Transverse colon (tissue), 4 donors: ENCODE measurements around the gene APLP2. TPM values are rescaled to one million over a fixed set of nuclear protein-coding genes. Genes with fewer than 3 reads are reported as not detected.

ENCODE experiments used
- DNase-seq: peaks from one replicate; pipeline ENCODE4 v3.0.0-alpha.2; 2019
- H3K27ac ChIP-seq, 4 donors: fragments of 200-600 bp; sonication (generic); 2 replicates each; pipeline ENCODE4 v1.5.1; 2016 to 2018; ENCODE audit warnings: inconsistent platforms in 4 of 4
- H3K27me3 ChIP-seq: fragments of 200-600 bp; sonication (generic); 2 replicates; pipeline ENCODE4 v1.5.1; 2017; ENCODE audit warnings: inconsistent platforms
- H3K36me3 ChIP-seq, 4 donors: fragments of 200-600 bp; sonication (generic); 2 replicates each; pipeline ENCODE4 v1.5.1; 2017 to 2019; ENCODE audit warnings: inconsistent platforms in 4 of 4
- H3K4me1 ChIP-seq, 4 donors: fragments of 200-600 bp; sonication (generic); 2 replicates each; pipeline ENCODE4 v1.5.1; 2017 to 2020; ENCODE audit warnings: inconsistent platforms in 4 of 4
- H3K4me3 ChIP-seq, 4 donors: fragments of 200-600 bp; sonication (generic); 1 replicate in 1 of 4; 2 replicates in 3 of 4; pipeline versions ENCODE4 v1.5.1 to v1.6.1; 2017 to 2019; ENCODE audit warnings: inconsistent platforms in 4 of 4
- H3K9me3 ChIP-seq, 2 donors: fragments of 200-600 bp; sonication (generic); 2 replicates each; pipeline ENCODE4 v1.5.1; 2017 to 2019; ENCODE audit warnings: inconsistent platforms in 2 of 2
- CTCF ChIP-seq, 5 experiments: fragments of 200-600 bp in 3 of 5; fragments of 450-650 bp in 2 of 5; sonication (generic) in 3 of 5; IDR thresholded peaks; 1 replicate in 2 of 5; 2 replicates in 3 of 5; pipeline ENCODE4 v1.5.1; 2016 to 2017; ENCODE audit warnings: antibody characterized with exemption in 5 of 5, inconsistent platforms in 3 of 5, mild to moderate bottlenecking in 2 of 5, moderate library complexity in 1 of 5
- EP300 ChIP-seq: sonication (generic); formaldehyde crosslinking; IDR thresholded peaks from one replicate; pipeline ENCODE4 v1.6.1; 2017; ENCODE audit warnings: antibody characterized with exemption, low read depth
- POLR2A ChIP-seq: fragments of 450-650 bp; IDR thresholded peaks from one replicate; pipeline ENCODE4 v1.6.1; 2016; ENCODE audit warnings: antibody characterized with exemption, mild to moderate bottlenecking, moderate library complexity
- POLR2AphosphoS5 ChIP-seq, 3 donors: sonication (generic); formaldehyde crosslinking; IDR thresholded peaks; one replicate each; pipeline ENCODE4 v1.6.1; 2016; ENCODE audit warnings: antibody characterized with exemption in 3 of 3
- WGBS, 2 donors: methylation state at CpG; one replicate each; pipeline ENCODE4 v1.1.5; 2018; ENCODE audit warnings: low coverage in 1 of 2; 5-methylcytosine and 5-hydroxymethylcytosine counted together
- in situ Hi-C, 4 donors: fragments of 200-750 bp; cut with MboI; loops; one replicate each; pipeline versions ENCODE4 v1.15.0 to v1.15.1; 2017; ENCODE audit warnings: low sequenced_read_pairs in 3 of 4, low pct_ligation_motif_present in 1 of 4, low pct_unique_long_range_greater_than_20kb in 1 of 4
- intact Hi-C: fragments of 100-400 bp; cut with DNase I; formaldehyde crosslinking; loops from one replicate; pipeline ENCODE4 v1.15.1; 2023; ENCODE audit warnings: low total_unique reads
- total RNA-seq, 4 donors: library from RNA; depleted of rRNA; stranded (reverse); fragments of >200 nt; gene quantifications; one replicate each; pipeline ENCODE4 v1.1.0, GENCODE V29; 2016

Gene APLP2
- total RNA-seq, 4 donors from 2014 or later = 191 to 618 (median 396) TPM

- no peak overlapping the region for H3K4me3 ChIP-seq
These were observed 17.1 kb upstream of the APLP2 start for GRCh38 chr11:130052567-130052966.

GRCh38 chr11:130054966-130055365, 14.7 kb upstream of the APLP2 start:
- H3K4me1 ChIP-seq = peaks cover 0 to 18% (median 4%) of the 10 kb centered on the region in 4 donors
- H3K9me3 ChIP-seq = no peaks in the 10 kb centered on the region
- no peaks in the 10 kb centered on the region for H3K27me3 ChIP-seq
- DNase-seq = no peak
- intact Hi-C loops (no loop called here), in situ Hi-C loops (no loop called here)
- no peak overlapping the region for H3K27ac ChIP-seq
- WGBS, 2 donors = 48 to 80% methylated on average over 1 to 2 of the region's 2 CpGs
- no peaks in the 10 kb centered on the region for H3K36me3 ChIP-seq
- no peak overlapping the region for H3K4me3 ChIP-seq
- TF ChIP-seq POLR2AphosphoS5 (IDR thresholded peaks at IDR 0.05) = no peak
- TF ChIP-seq CTCF (IDR thresholded peaks at IDR 0.05) = no peak
- no peak for TF ChIP-seq EP300
- TF ChIP-seq POLR2A = no peak

More at GRCh38 chr11:130052567-130052966, 17.1 kb upstream of the APLP2 start:
- intact Hi-C loops (no loop called here), in situ Hi-C loops (no loop called here)
- peaks cover 0 to 25% (median 4%) of the 10 kb centered on the region in 4 donors for H3K4me1 ChIP-seq
- TF ChIP-seq CTCF (IDR thresholded peaks at IDR 0.05) (no peak), EP300 (no peak)
- no peaks in the 10 kb centered on the region for H3K27me3 ChIP-seq
- 74 to 92% methylated on average over 3 of the region's 3 CpGs for WGBS, 2 donors
- H3K27ac ChIP-seq = no peak overlapping the region
- no peaks in the 10 kb centered on the region for H3K36me3 ChIP-seq
- no peak for DNase-seq
- no peaks in the 10 kb centered on the region for H3K9me3 ChIP-seq

GRCh38 chr11:130055617-130056016, 14.1 kb upstream of the APLP2 start:
- Histone ChIP-seq H3K36me3 (no peaks in the 10 kb centered on the region), H3K9me3 (no peaks in the 10 kb centered on the region), H3K27me3 (no peaks in the 10 kb centered on the region), H3K4me1 (peaks cover 0 to 11% (median 2%) of the 10 kb centered on the region in 4 donors), H3K4me3 (no peak overlapping the region), H3K27ac (no peak overlapping the region)
- 75 to 78% methylated on average over 5 of the region's 5 CpGs for WGBS, 2 donors
- no peak for DNase-seq
- intact Hi-C loops = no loop called here
- no peak for TF ChIP-seq POLR2A
- no peak for TF ChIP-seq POLR2AphosphoS5 (IDR thresholded peaks at IDR 0.05)
- TF ChIP-seq CTCF (IDR thresholded peaks at IDR 0.05) = no peak
- no peak for TF ChIP-seq EP300
- in situ Hi-C loops = no loop called here

GRCh38 chr11:130061017-130061416, 8.7 kb upstream of the APLP2 start:
- Histone ChIP-seq H3K4me3 (no peak overlapping the region), H3K27me3 (no peaks in the 10 kb centered on the region), H3K9me3 (no peaks in the 10 kb centered on the region), H3K27ac (no peak overlapping the region), H3K36me3 (no peaks in the 10 kb centered on the region), H3K4me1 (peaks cover 0 to 3% (median under 1%) of the 10 kb centered on the region in 4 donors)
- DNase-seq = no peak
- WGBS, 2 donors = 89 to 100% methylated on average over 1 of the region's 1 CpG
- TF ChIP-seq EP300 (no peak), POLR2A (no peak), CTCF (IDR thresholded peaks at IDR 0.05) (no peak), POLR2AphosphoS5 (IDR thresholded peaks at IDR 0.05) (no peak)
- in situ Hi-C loops (loop anchor here in 3 of 4 donors (10.0 kb wide), 1 partner anchor 56 kb away; the partner anchor contains the start of gene PRDM10 (in 3 of the 3)), intact Hi-C loops (no loop called here)
